ENCODE results near the gene DYNLT4. TPM values are rescaled to one million over a fixed set of nuclear protein-coding genes. Genes with fewer than 3 reads are reported as not detected.

DYNLT4 gene
- total and polyA plus RNA-seq, 4 donors = 0.29 to 0.50 TPM; not detected in 2

DNA sequence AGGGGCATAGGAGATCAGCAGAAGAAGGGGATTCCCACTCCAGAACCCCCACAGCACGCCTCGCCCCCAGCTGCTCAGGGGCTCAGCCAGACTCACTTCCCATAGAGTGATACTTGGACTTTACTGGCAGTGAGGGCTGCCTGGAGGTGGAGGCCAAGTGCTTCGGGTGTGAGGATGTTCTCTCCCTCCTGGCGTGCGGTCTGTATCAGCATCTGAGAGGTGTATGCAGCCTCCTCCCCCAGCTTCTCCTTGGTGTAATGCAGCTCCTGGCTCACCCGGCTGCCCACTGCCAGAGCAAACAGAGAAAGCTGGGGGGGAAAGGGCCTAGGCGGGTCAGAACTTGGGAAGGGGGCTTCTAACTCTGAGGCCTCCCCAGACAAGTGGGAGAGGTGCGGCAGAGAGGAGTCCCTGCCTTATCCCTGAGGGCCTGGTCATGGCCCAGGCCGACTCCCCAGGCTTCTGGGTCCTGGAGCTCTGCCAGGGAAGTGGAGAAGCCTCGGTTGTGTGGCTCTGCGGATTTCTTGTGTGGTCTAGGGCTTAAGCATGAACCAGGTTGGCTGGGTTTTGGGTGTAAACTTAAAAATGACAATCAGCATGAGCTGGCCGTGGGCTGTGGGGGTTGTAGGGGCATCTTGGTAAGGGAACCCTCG, 25.0 kb upstream of the DYNLT4 start:
- no peak overlapping the region for H3K4me3 ChIP-seq (ENCODE audit: low read depth in 1 of 3, low read length in 3 of 3)
- no peak overlapping the region for H3K27ac ChIP-seq (ENCODE audit: low read depth in 1 of 2, low read length in 2 of 2)
- no peaks in the 10 kb centered on the region for H3K27me3 ChIP-seq (ENCODE audit: control insufficient read depth in 4 of 4, insufficient read depth in 4 of 4, low read length in 3 of 4)
- WGBS = 82% methylated on average over 13 of the region's 13 CpGs
- TF ChIP-seq GABPA (IDR thresholded peaks at IDR 0.05 in 1 of 2, conservative IDR thresholded peaks at IDR 0.05 in 1 of 2) (no peak), HNF4G (IDR thresholded peaks at IDR 0.05) (no peak), HNF4A (conservative IDR thresholded peaks at IDR 0.05) (no peak)
- TF ChIP-seq, protein P1, sequence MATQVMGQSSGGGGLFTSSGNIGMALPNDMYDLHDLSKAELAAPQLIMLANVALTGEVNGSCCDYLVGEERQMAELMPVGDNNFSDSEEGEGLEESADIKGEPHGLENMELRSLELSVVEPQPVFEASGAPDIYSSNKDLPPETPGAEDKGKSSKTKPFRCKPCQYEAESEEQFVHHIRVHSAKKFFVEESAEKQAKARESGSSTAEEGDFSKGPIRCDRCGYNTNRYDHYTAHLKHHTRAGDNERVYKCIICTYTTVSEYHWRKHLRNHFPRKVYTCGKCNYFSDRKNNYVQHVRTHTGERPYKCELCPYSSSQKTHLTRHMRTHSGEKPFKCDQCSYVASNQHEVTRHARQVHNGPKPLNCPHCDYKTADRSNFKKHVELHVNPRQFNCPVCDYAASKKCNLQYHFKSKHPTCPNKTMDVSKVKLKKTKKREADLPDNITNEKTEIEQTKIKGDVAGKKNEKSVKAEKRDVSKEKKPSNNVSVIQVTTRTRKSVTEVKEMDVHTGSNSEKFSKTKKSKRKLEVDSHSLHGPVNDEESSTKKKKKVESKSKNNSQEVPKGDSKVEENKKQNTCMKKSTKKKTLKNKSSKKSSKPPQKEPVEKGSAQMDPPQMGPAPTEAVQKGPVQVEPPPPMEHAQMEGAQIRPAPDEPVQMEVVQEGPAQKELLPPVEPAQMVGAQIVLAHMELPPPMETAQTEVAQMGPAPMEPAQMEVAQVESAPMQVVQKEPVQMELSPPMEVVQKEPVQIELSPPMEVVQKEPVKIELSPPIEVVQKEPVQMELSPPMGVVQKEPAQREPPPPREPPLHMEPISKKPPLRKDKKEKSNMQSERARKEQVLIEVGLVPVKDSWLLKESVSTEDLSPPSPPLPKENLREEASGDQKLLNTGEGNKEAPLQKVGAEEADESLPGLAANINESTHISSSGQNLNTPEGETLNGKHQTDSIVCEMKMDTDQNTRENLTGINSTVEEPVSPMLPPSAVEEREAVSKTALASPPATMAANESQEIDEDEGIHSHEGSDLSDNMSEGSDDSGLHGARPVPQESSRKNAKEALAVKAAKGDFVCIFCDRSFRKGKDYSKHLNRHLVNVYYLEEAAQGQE (IDR thresholded peaks at IDR 0.05) = no peak
- peak; percentile 54 for DNase-seq (ENCODE audit: low spot score)
- H3K9me3 ChIP-seq (ENCODE audit: control insufficient read depth in 4 of 4, low read length in 3 of 4) = no peaks in the 10 kb centered on the region
- H3K36me3 ChIP-seq (ENCODE audit: control insufficient read depth in 4 of 4, insufficient read depth in 3 of 4, low read depth in 1 of 4, low read length in 3 of 4) = no peaks in the 10 kb centered on the region
- no peak overlapping the region for H3K9ac ChIP-seq (ENCODE audit: low read depth in 1 of 2, low read length in 2 of 2)
- H3K4me1 ChIP-seq (ENCODE audit: control insufficient read depth in 4 of 4, insufficient read depth in 4 of 4, low read length in 3 of 4) = no peaks in the 10 kb centered on the region

GRCh38 chr1:44831516-44831915, 24.4 kb upstream of the DYNLT4 start:
- H3K9ac ChIP-seq (ENCODE audit: low read depth in 1 of 2, low read length in 2 of 2) = no peak overlapping the region
- H3K27me3 ChIP-seq (ENCODE audit: control insufficient read depth in 4 of 4, insufficient read depth in 4 of 4, low read length in 3 of 4) = no peaks in the 10 kb centered on the region
- no peaks in the 10 kb centered on the region for H3K9me3 ChIP-seq (ENCODE audit: control insufficient read depth in 4 of 4, low read length in 3 of 4)
- WGBS = 67% methylated on average over 9 of the region's 9 CpGs
- no peaks in the 10 kb centered on the region for H3K36me3 ChIP-seq (ENCODE audit: control insufficient read depth in 4 of 4, insufficient read depth in 3 of 4, low read depth in 1 of 4, low read length in 3 of 4)
- no peak for TF ChIP-seq CTCF (IDR thresholded peaks at IDR 0.05; ENCODE audit: low read depth, low read length, missing input control)
- TF ChIP-seq, protein P2, sequence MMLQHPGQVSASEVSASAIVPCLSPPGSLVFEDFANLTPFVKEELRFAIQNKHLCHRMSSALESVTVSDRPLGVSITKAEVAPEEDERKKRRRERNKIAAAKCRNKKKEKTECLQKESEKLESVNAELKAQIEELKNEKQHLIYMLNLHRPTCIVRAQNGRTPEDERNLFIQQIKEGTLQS (IDR thresholded peaks at IDR 0.05) = no peak
- TF ChIP-seq FOXA2 (IDR thresholded peaks at IDR 0.05) = no peak
- TF ChIP-seq RAD21 (IDR thresholded peaks at IDR 0.05) = no peak
- TF ChIP-seq HNF4G (IDR thresholded peaks at IDR 0.05) = no peak
- TF ChIP-seq YY1 (IDR thresholded peaks at IDR 0.05) = no peak
- TF ChIP-seq TAF1 (conservative IDR thresholded peaks at IDR 0.05) = no peak
- no peak for TF ChIP-seq SP1 (IDR thresholded peaks at IDR 0.05)
- TF ChIP-seq HNF4A (conservative IDR thresholded peaks at IDR 0.05) = no peak
- TF ChIP-seq JUND (IDR thresholded peaks at IDR 0.05) = no peak
- TF ChIP-seq, protein P1 (IDR thresholded peaks at IDR 0.05) = no peak
- no peak for TF ChIP-seq EGR1 (IDR thresholded peaks at IDR 0.05; ENCODE audit: low read depth in 2 of 2)
- TF ChIP-seq GABPA (IDR thresholded peaks at IDR 0.05 in 1 of 2, conservative IDR thresholded peaks at IDR 0.05 in 1 of 2) = no peak
- TF ChIP-seq, protein P3, sequence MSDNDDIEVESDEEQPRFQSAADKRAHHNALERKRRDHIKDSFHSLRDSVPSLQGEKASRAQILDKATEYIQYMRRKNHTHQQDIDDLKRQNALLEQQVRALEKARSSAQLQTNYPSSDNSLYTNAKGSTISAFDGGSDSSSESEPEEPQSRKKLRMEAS (IDR thresholded peaks at IDR 0.05) = no peak
- TF ChIP-seq NR2F2 (IDR thresholded peaks at IDR 0.05) = no peak
- no peak for TF ChIP-seq ZBTB33 (IDR thresholded peaks at IDR 0.05)
- TF ChIP-seq RXRA (IDR thresholded peaks at IDR 0.05) = no peak
- no peak for TF ChIP-seq FOXA1 (IDR thresholded peaks at IDR 0.05)
- peaks cover 0 to 2% (median 0%) of the 10 kb centered on the region in 4 donors for H3K4me1 ChIP-seq (ENCODE audit: control insufficient read depth in 4 of 4, insufficient read depth in 4 of 4, low read length in 3 of 4)
- H3K4me3 ChIP-seq (ENCODE audit: low read depth in 1 of 3, low read length in 3 of 3) = no peak overlapping the region
- no peak overlapping the region for H3K27ac ChIP-seq (ENCODE audit: low read depth in 1 of 2, low read length in 2 of 2)
- peak; percentile 66 for DNase-seq (ENCODE audit: low spot score)
